Measurements from ENCODE around the gene PRKCZ.
"Not testable (repeated sequence)": the region's sequence is repeated elsewhere in the genome, so short reads cannot be mapped to it uniquely, and the experiment has no call there.

PRKCZ gene

DNA sequence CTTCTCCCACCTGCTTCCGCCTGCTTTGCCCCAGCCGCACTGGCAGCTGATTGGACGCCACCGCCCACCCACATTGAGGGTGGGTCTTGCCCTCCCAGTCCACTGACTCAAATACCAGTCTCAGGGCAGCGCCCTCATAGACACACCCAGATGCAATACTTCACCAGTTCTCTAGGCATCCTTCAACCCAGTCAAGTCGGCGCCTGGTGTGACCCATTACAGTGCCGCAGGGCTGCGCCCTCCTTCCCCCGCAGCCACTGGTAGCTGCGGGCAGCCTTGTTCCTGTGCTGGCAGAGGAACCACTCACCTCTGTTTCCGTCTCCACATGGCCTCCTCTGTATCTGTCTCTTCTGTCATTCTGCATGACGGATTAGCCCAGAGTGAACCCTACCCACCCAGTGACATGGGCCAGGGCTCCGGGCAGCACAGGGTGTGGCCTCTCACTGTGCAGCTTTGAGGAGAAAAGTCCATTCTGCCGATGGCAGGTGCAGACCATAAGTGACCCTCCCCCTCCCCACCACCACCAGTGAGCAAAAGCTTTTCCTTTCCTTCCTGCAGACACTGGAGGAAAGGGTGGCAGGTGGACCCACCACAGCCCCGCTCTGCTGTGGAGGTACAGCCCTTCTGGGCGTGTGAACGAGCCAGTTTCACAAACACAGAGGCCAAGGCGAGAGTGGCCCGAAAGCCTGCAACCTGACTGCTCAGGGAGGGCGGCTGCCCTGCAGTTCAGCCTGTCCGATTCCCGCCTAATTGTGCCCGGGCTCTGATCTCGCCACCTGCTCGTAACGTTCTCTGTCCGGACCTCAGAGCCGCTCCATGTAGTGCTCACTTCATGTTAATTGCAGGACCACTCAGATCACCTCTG lies 87.3 kb downstream of the PRKCZ start:
- no peak for DNase-seq

DNA sequence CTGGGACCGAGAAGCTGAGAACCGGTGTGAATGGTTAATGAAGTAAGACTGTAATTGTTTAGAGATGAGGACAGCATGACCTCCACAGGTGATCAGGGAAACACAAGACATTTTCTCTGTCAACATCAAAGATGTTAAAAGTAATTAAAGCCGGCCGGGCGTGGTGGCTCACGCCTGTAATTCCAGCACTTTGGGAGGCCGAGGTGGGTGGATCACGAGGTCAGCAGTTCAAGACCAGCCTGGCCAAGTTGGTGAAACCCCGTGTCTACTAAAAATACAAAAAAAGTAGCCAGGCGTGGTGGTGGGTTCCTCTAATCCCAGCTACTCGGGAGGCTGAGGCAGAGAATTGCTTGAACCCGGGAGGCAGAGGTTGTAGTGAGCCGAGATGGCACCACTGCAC lies 88.9 kb downstream of the PRKCZ start:
- DNase-seq: not testable (repeated sequence)

DNA sequence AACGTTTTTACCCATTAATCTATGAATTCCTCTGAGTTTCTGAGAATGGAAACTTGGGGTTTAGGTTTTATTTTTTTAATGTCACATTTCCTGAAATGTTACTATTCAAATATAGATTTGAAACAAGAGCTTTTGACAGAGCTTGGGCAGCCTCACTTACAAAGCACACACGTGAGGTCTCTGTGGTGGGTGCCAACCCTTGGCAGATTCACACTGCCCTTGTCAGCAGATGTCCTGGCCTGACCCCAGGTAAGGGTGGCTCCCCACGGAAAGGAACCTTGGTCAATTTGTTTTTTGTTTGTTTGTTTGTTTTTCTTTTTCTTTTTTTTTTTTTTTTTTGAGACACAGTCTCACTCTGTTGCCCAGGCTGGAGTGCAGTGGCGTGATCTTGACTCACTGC lies 90.8 kb downstream of the PRKCZ start:
- DNase-seq: no peak

DNA sequence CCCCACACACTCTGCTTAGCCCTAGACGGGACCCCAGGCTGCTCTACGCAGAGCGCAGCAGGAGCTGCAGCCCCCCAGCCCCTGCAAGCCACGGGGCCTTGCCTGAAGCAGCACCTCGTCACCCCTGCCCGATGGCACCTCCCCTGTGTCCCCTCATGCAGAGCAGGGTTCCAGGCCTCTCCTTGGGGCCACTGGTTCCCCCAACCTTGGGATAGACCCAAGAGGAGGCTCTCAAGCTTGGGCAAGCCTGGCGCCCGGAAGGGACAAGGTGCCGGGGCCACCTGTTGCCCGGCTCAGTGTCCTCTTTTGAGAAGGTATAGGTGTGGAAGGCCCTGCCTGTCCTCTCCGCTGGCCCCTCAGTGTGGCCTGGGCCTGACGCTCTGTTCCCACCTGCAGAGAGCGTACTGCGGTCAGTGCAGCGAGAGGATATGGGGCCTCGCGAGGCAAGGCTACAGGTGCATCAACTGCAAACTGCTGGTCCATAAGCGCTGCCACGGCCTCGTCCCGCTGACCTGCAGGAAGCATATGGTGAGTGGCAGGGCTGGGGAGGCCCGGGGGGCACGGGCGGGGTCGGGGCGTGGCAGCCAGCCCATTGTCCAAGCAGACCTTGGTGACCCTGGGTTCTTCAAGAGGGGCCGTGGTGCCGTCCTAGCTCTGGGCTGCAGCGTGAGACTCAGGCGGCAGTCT lies 93.7 kb downstream of the PRKCZ start:
- DNase-seq: no peak

DNA sequence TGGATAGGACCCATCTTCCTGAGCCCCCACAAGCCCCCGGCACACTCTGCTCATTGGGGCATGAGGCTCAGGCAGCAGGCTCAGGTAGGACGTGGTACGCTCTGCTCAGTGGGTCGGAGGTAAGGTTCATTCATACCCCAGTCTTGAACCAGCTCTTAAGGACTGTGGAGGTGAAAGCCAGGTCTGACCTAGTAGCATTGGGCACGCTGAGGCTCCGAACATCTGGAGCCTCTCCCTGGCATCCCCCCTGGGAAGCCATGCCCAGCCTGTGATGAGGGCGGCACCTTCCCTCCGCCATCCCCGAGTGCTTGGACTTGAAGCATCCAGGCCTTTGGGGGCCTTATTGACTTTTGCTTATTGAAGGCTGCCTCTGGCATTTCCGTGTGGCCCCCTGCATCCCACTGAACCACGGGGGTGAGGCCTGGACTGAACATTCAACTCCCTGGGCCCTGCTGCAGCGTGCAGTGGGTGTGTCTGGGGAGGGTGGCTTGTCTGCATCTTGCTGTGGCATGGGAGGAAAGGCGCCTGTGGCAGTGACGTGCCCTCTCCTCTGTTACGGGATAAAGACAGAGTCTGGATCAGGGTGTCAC lies 94.4 kb downstream of the PRKCZ start:
- no peak for DNase-seq

DNA sequence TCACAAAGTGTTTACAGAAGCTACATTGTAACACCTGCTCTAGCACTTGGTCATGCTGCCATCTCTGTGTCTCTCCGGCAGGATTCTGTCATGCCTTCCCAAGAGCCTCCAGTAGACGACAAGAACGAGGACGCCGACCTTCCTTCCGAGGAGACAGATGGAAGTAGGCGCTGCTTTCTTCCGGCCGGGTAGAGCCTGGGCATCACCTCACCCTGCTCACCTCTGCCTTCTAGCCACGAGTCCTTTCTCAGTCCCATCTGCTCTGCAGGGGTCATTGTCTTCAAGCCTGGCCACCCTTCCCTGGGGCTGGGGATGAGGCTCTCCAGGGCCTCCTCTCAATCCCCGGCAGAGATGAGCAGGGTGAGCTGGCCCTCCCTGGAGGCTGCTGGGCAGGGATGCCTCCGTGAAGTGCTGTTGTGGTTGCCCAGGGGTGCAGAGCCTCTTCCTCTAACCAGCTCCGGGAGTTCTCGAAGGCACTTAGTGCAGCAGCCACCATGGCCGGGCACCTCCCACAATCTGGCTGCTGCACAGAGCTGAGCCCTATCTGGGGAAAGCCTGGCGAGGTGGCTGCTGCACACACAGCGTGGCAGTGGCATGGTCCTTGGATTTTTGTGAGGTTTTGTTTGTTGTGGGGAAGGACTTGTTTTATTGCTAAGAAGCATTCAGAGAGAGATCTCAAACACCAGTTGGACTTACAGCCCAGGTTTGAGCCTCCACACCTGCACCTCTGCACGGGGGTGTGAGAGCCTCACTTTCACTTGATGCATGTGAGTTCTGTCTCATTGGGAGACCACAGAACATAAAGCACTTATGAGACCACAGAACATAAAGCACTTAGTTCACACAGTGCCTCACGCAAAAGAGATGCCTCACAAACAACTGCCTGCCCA lies 96.0 kb downstream of the PRKCZ start:
- no peak for DNase-seq

DNA sequence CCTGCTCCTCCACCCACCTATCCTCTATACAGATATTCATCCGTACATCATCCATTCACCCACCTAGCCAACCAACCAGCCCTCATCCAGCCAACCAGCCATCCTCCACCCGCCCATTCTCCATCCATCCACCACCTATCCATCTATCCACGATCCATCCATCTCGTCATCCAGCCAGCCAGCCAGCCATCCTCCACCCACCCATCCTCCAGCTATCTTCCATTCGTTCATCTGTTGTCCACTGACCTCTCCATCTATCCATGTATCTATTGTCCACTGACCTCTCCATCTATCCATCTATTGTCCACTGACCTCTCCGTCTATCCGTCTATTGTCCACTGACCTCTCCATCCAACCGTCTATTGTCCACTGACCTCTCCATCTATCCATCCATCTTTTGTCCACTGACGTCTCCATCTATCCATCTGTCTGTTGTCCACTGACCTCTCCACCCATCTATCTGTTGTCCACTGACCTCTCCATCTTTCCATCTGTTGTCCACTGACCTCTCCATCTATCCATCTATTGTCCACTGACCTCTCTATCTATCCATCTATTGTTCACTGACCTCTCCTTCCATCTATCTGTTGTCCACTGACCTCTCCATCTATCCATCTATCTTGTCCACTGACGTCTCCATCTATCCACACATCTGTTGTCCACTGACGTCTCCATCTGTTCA lies 96.8 kb downstream of the PRKCZ start:
- no peak for DNase-seq

DNA sequence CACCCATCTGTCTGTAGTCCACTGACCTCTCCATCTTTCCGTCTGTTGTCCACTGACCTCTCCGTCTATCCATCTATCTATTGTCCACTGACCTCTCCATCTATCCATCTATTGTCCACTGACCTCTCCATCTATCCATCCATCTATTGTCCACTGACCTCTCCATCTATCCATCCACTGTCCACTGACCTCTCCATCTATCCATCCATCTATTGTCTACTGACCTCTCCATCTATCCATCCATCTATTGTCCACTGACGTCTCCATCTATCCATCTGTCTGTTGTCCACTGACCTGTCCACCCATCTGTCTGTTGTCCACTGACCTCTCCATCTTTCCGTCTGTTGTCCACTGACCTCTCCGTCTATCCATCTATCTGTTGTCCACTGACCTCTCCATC lies 97.7 kb downstream of the PRKCZ start:
- DNase-seq: not testable (repeated sequence)

DNA sequence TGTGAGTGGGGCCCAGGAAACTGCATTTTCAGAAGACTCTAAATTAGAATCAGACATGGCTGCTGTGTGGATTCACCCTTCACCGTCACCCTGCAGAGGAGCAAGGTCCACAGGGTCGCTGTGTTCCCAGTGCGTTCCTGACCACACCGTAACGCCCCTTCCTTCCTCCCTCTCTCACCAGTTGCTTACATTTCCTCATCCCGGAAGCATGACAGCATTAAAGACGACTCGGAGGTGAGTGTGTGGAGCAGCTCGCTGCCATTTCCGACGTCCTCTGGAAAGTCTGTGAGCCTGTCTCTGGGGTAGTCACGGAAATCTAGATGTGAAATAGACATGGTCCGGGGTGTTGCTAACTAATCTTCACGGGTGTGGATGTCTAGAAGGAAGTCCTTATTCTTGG lies 98.5 kb downstream of the PRKCZ start:
- DNase-seq: peak; percentile 27

DNA sequence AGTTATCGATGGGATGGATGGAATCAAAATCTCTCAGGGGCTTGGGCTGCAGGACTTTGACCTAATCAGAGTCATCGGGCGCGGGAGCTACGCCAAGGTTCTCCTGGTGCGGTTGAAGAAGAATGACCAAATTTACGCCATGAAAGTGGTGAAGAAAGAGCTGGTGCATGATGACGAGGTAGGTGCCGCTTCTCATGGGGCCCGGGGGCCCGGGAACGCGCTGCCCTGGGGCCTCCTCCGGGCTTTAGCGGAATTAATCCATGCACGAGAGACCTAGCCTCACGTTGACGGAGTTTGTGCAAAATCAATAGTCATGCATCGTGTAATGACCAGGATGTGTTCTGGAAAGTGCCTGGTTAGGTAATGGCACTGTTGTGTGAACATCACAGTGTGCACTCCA lies 100.6 kb downstream of the PRKCZ start:
- no peak for DNase-seq

DNA sequence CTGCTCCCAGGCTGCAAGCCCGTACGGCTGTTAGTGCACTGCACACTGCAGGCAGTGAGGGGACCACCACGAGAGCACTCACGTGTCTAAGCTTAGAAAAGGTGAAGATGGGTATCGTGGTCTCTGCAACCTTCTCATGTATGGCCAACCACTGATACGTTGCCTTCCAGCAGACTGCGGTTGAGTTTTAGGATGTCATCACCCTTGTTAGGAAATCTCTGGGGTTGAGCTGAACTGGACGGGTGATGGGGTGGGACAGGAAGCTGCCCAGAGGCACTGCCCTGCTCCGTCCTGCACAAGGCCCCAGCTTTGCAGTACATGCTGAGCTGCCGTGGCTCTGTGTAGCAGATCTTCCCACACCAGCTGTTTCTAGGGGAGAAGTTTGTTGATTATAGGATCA lies 101.0 kb downstream of the PRKCZ start:
- DNase-seq: no peak

DNA sequence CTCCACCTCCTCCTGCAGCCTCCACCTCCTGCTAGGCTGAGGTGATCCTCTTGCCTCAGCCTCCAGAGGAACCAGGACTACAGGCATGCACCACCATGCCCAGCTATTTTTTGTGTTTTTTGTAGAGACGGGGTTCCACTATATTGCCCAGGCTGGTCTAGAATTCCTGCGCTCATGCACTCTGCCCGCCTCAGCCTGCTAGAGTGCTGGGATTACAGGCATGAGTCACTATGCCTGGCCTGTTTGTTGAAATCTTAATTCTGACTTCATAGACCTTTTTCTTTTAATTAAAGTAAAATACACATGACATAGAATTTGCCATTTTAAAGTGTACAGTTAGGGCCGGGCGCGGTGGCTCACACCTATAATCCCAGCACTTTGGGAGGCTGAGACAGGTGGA lies 101.7 kb downstream of the PRKCZ start:
- no peak for DNase-seq

DNA sequence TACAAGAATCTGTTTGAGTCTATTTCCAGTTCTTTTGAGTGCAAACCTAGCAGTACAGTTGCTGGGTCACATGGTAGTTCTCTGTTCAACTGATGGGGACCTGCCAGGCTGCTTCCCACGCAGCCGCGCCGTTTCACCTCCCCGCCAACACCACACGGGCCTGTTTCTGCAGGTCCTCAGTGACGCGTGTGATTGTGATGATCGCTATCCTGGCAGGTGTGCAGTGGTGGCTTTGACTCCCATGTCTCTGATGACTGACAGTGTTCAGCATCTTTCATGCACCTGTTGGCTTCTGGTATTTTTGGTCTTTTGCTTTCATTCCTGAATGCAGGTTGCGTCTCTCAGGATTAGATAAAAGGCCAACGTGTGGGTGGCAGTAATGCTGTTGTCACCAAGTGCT lies 102.7 kb downstream of the PRKCZ start:
- peak; percentile 56 for DNase-seq

DNA sequence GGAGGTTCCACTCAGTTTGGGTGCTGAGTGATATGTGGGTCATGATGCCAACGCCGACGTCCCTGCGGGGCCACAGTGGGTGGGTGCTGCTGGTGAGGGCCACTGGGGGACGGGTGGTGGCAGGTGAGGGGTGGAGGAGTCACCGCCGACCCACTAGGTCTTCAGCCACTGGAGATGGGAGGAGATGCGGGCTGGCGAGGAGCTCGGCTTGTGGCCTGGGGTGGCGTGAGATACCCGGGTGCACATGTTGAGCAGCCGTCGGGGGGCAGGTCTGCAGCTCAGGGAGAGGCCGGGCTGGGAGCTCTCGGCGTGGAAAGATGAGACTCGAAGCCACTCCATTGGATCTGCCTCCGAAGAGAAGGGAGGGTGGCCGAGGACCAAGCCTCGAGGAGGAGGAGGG lies 103.8 kb downstream of the PRKCZ start:
- DNase-seq: no peak

DNA sequence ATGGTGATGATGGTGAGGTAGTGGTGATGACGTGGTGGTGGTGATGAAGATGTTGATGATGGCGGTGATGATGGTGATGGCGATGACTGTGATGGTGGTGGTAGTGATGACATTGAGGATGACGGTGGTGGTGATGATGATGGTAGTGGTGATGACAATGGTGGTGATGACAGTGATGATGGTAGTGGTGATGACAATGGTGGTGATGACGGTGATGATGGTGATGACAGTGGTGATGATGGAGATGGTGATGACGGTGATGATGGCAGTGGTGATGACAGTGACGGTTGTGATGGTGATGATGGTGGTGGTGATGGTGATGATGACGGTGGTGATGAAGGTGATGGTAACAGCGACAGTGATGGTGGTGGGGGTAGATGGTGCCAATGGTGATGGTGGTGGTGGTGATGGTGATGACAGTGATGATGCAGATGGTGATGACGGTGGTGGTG lies 105.0 kb downstream of the PRKCZ start:
- DNase-seq: no peak

DNA sequence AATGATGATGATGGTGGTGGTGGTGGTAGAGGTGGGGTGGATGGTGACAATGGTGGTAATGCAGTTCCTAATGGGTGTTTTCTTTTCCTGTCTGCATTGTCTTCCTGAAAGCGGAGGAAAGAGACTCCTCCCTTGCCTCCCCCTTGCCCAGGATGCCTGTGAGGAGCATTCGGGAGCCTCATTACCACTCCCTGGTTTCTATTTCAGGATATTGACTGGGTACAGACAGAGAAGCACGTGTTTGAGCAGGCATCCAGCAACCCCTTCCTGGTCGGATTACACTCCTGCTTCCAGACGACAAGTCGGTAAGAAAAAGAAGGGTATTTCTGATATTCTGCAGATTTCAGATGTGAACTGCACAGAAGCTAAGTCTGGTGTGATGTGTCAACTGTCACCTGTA lies 105.6 kb downstream of the PRKCZ start:
- DNase-seq: no peak

DNA sequence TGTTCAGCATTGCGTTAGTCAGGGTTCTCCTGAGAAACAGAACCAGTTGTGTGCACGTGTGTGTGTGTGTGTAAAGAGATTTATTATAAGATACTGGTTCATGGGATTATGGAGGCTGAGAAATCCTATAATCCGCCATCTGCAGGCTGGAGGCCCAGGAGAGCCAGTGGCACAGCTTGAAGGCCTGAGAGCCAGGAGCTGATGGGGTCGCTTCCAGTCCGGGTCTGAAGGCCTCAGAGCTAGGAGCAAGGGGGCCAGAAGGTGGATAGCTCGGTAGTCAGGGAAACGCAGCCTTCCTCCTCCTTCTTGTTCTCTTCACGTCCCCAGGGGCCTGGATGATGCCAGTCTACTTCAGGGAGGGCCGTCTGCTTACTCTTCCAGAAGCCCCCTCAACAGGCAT lies 106.7 kb downstream of the PRKCZ start:
- no peak for DNase-seq

DNA sequence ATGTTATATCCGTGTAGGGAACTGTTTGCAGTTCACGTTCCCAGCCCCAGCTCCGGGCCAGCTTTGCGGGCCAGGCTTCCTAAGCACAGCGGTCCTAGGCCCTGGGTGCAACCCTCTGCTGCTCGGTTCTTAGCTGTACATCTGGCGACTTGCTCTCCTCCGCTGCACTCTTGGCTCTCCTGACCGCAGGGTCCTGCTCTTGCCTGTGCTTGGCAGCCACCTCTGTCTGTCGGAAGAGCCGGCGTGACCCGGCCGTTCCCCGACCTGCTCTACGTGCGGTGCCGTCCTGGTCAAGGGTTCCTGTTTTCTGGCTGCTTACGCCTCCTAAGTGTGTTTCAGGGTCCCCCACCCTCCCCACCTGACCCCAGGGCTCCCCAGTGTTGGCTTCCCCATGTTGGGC lies 107.6 kb downstream of the PRKCZ start:
- DNase-seq: no peak

DNA sequence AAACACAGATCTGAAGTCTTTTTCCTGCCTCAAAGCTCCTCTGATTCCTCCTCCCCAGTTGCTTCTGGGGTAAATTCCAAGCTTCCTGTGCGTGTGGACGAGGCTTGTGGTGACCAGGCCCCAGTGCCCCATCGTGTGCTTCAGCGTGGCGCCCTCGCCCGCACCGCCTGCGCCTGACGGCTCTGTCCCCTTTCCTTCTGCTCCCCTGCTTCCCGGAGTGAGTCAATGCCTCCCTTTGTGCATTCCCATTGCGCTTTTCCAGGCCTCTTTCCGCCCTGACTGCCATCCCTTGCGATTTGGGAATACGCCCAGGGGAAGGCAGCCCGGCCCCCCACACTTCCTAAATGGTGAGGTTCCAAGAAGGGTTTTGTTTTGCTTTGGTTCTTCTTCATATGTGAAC lies 108.1 kb downstream of the PRKCZ start:
- DNase-seq: no peak

DNA sequence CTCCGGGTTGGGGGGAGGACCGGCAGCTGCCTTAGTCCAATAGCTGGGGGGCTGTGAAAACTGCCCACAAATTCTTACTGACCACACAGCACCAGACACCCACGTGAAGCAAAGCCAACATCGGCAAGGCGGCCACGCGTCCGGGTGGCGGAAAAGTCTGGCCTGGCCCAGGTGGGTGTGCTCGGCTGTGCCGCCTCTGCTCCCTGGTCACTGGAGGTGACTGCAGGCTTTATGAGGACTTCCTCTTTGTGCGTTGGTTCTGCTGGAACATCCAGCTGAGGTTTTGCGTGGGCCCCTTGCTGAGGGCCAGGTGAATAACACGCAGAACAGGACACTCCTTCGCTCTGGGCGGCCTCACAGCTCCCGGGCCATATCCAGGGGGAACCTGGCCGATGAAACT lies 108.9 kb downstream of the PRKCZ start:
- DNase-seq: no peak

DNA sequence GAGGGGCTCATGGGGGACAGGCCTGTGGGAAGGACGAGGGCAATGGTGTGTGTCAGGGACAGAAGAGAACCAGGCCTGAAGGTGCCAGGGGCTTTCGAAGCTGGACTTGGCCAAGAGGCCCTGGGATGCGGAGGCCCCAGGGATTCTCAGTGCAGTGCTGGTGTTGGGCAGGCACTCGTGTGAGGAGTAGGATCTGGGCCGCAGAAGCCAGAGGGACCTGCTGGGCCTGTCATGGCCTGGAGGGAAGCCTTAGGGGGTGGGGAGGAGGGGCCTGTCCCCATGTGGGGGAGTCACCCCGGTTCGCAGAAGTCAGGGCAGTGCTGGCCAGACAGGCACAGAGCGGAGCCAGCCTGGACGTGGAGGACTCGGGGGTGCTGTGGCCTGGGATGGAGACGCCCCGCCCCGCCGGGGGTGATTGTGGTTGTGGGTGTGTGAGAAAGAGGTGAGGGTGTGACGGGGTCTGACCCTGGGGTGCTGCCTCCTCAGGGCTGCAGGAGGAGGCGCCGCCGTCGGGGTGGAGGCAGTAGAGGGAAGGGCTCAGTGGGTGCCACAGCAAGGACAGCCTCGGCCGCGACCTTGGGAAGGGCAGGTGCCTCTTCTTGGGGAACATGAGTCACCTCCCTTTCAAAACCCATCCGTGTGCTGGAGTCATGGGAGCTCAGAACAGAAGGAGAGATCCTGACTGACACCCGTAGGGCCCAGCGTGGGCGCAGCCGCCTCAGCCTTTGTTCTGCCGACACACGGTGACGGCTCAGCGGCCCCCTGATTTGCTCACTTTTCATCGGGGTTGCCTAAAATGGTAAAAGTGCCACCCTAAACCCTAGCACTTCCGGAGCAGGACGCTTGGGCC lies 110.5 kb downstream of the PRKCZ start:
- no peak for DNase-seq
